Activated T-cell treated with anti-CD3 and anti-CD28 coated beads, Interleukin-2, amount 50 U/mL, for 72 hours (primary cell): ENCODE measurements around the gene CLCNKB. TPM values are rescaled to one million over a fixed set of nuclear protein-coding genes. Genes with fewer than 3 reads are reported as not detected.
"Not testable (repeated sequence)": the region's sequence is repeated elsewhere in the genome, so short reads cannot be mapped to it uniquely, and the experiment has no call there.

Experiments used
- ATAC-seq, 2 donors: fragments of 150-1000 bp; cut with Tn5 transposase; replicated peaks in 1 of 2; 2 replicates each; pipeline ENCODE4 v1.10.0; 2021; ENCODE audit warnings: moderate library complexity in 2 of 2, mild to moderate bottlenecking in 1 of 2
- DNase-seq, 2 donors: peaks; one replicate each; pipeline ENCODE4 v3.0.0; 2021 to 2022; ENCODE audit warnings: mixed read lengths in 1 of 2
- H3K27ac Mint-ChIP-seq: one replicate; pipeline ENCODE4 v1.8.0; 2022; ENCODE audit warnings: mild to moderate bottlenecking, moderate library complexity, mixed read lengths
- H3K27me3 Mint-ChIP-seq: one replicate; pipeline ENCODE4 v1.8.0; 2022; ENCODE audit warnings: low read depth, mixed read lengths
- H3K36me3 Mint-ChIP-seq, 2 donors: one replicate each; pipeline ENCODE4 v1.8.0; 2022; ENCODE audit warnings: mixed read lengths in 2 of 2, mild to moderate bottlenecking in 1 of 2; ENCODE audit not compliant: insufficient read depth in 2 of 2
- H3K4me1 Mint-ChIP-seq: one replicate; pipeline ENCODE4 v1.8.0; 2022; ENCODE audit warnings: low read depth, mixed read lengths
- H3K4me3 Mint-ChIP-seq, 2 donors: one replicate each; pipeline ENCODE4 v1.8.0; 2022; ENCODE audit warnings: mild to moderate bottlenecking in 2 of 2, mixed read lengths in 2 of 2, moderate library complexity in 2 of 2
- H3K9me3 Mint-ChIP-seq, 2 donors: one replicate each; pipeline ENCODE4 v1.8.0; 2022; ENCODE audit warnings: mixed read lengths in 2 of 2
- total RNA-seq, 2 donors: library from RNA; stranded (reverse); gene quantifications; one replicate each; pipeline ENCODE4 v1.2.3, GENCODE V29; 2022

The CLCNKB gene
- total RNA-seq, result not detected

GRCh38 chr1:16043521-16043920 is at the start of gene CLCNKB:
CLCNKB (plus strand) TSS chr1:16043782; CDS start chr1:16044493, 711 bp downstream.
- Mint-ChIP-seq H3K4me3 (no peak within 1 kb of the TSS), H3K27ac (no peak within 1 kb of the TSS), H3K4me1 (no peaks in the 10 kb centered on the region), H3K9me3 (no peaks in the 10 kb centered on the region), H3K36me3 (no peaks in the 10 kb centered on the region), H3K27me3 (peaks cover 9% of the 10 kb centered on the region)
- ATAC-seq (no peak), DNase-seq (no peak)

- H3K9me3 Mint-ChIP-seq, result no peaks in the 10 kb centered on the region
- peaks cover 6% of the 10 kb centered on the region for H3K4me1 Mint-ChIP-seq
Measured at GRCh38 chr1:15994081-15994480, 49.5 kb upstream of the CLCNKB start.

GRCh38 chr1:15994590-15995351 is 48.8 kb upstream of the CLCNKB start:
- no peaks in the 10 kb centered on the region for H3K27me3 Mint-ChIP-seq
- H3K4me1 Mint-ChIP-seq, result peaks cover 6% of the 10 kb centered on the region
- peak overlapping the region; percentile 24 for H3K27ac Mint-ChIP-seq
- H3K36me3 Mint-ChIP-seq, result no peaks in the 10 kb centered on the region
- H3K9me3 Mint-ChIP-seq, result no peaks in the 10 kb centered on the region
- ATAC-seq (peak; percentile 90 to 91), DNase-seq (peak; percentile 65 to 72)
- no peak overlapping the region for H3K4me3 Mint-ChIP-seq

More at GRCh38 chr1:15994081-15994480, 49.5 kb upstream of the CLCNKB start:
- Mint-ChIP-seq H3K36me3 (no peaks in the 10 kb centered on the region), H3K4me3 (no peak overlapping the region), H3K27ac (no peak overlapping the region), H3K27me3 (no peaks in the 10 kb centered on the region)
- DNase-seq, result no peak
- ATAC-seq, result no peak

GRCh38 chr1:15997076-15997585 is 46.5 kb upstream of the CLCNKB start:
- no peaks in the 10 kb centered on the region for H3K9me3 Mint-ChIP-seq
- no peak overlapping the region for H3K27ac Mint-ChIP-seq
- H3K27me3 Mint-ChIP-seq, result no peaks in the 10 kb centered on the region
- DNase-seq, result no peak
- H3K4me3 Mint-ChIP-seq, result no peak overlapping the region
- ATAC-seq, result no peak
- H3K4me1 Mint-ChIP-seq, result peaks cover 6% of the 10 kb centered on the region
- H3K36me3 Mint-ChIP-seq, result no peaks in the 10 kb centered on the region

GRCh38 chr1:15997637-15998280 is 45.8 kb upstream of the CLCNKB start:
- DNase-seq (no peak), ATAC-seq (no peak)
- Mint-ChIP-seq H3K27ac (no peak overlapping the region), H3K4me3 (no peak overlapping the region), H3K36me3 (no peaks in the 10 kb centered on the region), H3K4me1 (peaks cover 6% of the 10 kb centered on the region), H3K9me3 (no peaks in the 10 kb centered on the region), H3K27me3 (no peaks in the 10 kb centered on the region)

GRCh38 chr1:15998929-15999328 is 44.7 kb upstream of the CLCNKB start:
- Mint-ChIP-seq H3K4me1 (peaks cover 6% of the 10 kb centered on the region), H3K9me3 (no peaks in the 10 kb centered on the region), H3K36me3 (no peaks in the 10 kb centered on the region), H3K27me3 (no peaks in the 10 kb centered on the region), H3K27ac (no peak overlapping the region), H3K4me3 (no peak overlapping the region)
- DNase-seq (no peak), ATAC-seq (no peak)

- not testable (repeated sequence) for H3K4me3 Mint-ChIP-seq, DNase-seq, H3K4me1 Mint-ChIP-seq, H3K36me3 Mint-ChIP-seq, H3K27me3 Mint-ChIP-seq, ATAC-seq, H3K27ac Mint-ChIP-seq, H3K9me3 Mint-ChIP-seq
Measured at GRCh38 chr1:16001274-16001673, 42.3 kb upstream of the CLCNKB start.

GRCh38 chr1:16005597-16005996 is 38.0 kb upstream of the CLCNKB start:
- DNase-seq (no peak), ATAC-seq (no peak)
- Mint-ChIP-seq H3K4me3 (no peak overlapping the region), H3K4me1 (peaks cover 13% of the 10 kb centered on the region), H3K9me3 (no peaks in the 10 kb centered on the region), H3K27me3 (no peaks in the 10 kb centered on the region), H3K27ac (no peak overlapping the region), H3K36me3 (no peaks in the 10 kb centered on the region)

GRCh38 chr1:16006010-16006409 is 37.6 kb upstream of the CLCNKB start:
- no peak for DNase-seq
- Mint-ChIP-seq H3K36me3 (no peaks in the 10 kb centered on the region), H3K9me3 (no peaks in the 10 kb centered on the region), H3K27me3 (no peaks in the 10 kb centered on the region), H3K4me3 (no peak overlapping the region), H3K4me1 (peaks cover 13% of the 10 kb centered on the region), H3K27ac (no peak overlapping the region)
- ATAC-seq, result no peak

- ATAC-seq, result peak; percentile 77 to 83
- H3K9me3 Mint-ChIP-seq, result no peaks in the 10 kb centered on the region
- H3K27me3 Mint-ChIP-seq, result no peaks in the 10 kb centered on the region
- H3K27ac Mint-ChIP-seq, result no peak overlapping the region
- H3K36me3 Mint-ChIP-seq, result no peaks in the 10 kb centered on the region
- no peak overlapping the region for H3K4me3 Mint-ChIP-seq
- peaks cover 13% of the 10 kb centered on the region for H3K4me1 Mint-ChIP-seq
- peak in 1 of 2 donors; percentile 17 for DNase-seq
Measured at GRCh38 chr1:16006552-16007485, 36.8 kb upstream of the CLCNKB start.

GRCh38 chr1:16007671-16008341 is 35.8 kb upstream of the CLCNKB start:
- H3K9me3 Mint-ChIP-seq, result no peaks in the 10 kb centered on the region
- no peak overlapping the region for H3K4me3 Mint-ChIP-seq
- H3K27ac Mint-ChIP-seq, result no peak overlapping the region
- no peak for DNase-seq
- ATAC-seq, result no peak
- no peaks in the 10 kb centered on the region for H3K36me3 Mint-ChIP-seq
- peaks cover 18% of the 10 kb centered on the region for H3K4me1 Mint-ChIP-seq
- peaks cover 5% of the 10 kb centered on the region for H3K27me3 Mint-ChIP-seq

- H3K4me3 Mint-ChIP-seq, result no peak overlapping the region
- H3K9me3 Mint-ChIP-seq, result no peaks in the 10 kb centered on the region
- no peaks in the 10 kb centered on the region for H3K36me3 Mint-ChIP-seq
- peaks cover 18% of the 10 kb centered on the region for H3K4me1 Mint-ChIP-seq
- H3K27ac Mint-ChIP-seq, result no peak overlapping the region
- peaks cover 6% of the 10 kb centered on the region for H3K27me3 Mint-ChIP-seq
- DNase-seq (peak; percentile 80 to 81), ATAC-seq (peak; percentile 51 to 54)
Measured at GRCh38 chr1:16009030-16009460, 34.5 kb upstream of the CLCNKB start.
